ENCODE measurements around the gene RALGDS. TPM values are rescaled to one million over a fixed set of nuclear protein-coding genes. Genes with fewer than 3 reads are reported as not detected.

Gene RALGDS
- total and polyA plus RNA-seq, 12 donors = 15.6 to 45.1 (median 28.1) TPM

DNA sequence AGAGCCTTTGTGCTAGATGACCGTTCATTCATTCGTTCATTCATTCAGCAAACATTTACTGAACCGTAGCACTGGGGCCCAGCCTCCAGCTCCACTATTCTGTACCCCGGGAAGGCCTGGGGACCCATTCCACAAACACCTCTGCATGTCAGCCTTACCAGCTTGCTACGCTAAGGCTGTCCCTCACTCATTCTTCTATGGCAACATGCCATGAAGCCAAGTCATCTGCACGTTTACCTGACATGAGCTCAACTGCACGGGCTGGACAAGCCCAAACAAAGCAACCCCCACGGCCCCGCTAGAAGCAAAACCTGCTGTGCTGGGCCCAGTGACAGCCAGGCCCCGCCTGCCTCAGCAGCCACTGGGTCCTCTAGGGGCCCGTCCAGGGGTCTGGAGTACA lies 53.2 kb downstream of the RALGDS start:
- DNase-seq = no peak
- no peak for ATAC-seq
- Histone ChIP-seq H3K4me3 (no peak overlapping the region), H3K27me3 (no peaks in the 10 kb centered on the region), H3K4me1 (no peaks in the 10 kb centered on the region), H3K36me3 (no peaks in the 10 kb centered on the region), H3K9me3 (no peaks in the 10 kb centered on the region), H3K27ac (no peak overlapping the region)
- intact Hi-C loops (cut with DNase I) = no loop called here
- 83 to 86% methylated on average over 11 of the region's 11 CpGs for WGBS, 2 donors
- no peak for TF ChIP-seq CTCF (IDR thresholded peaks at IDR 0.05)

- no peak overlapping the region for H3K27ac ChIP-seq
- ATAC-seq = no peak
- no peaks in the 10 kb centered on the region for H3K36me3 ChIP-seq
- intact Hi-C loops (cut with DNase I) = no loop called here
- no peaks in the 10 kb centered on the region for H3K4me1 ChIP-seq
- no peak for TF ChIP-seq CTCF (IDR thresholded peaks at IDR 0.05)
- H3K4me3 ChIP-seq = no peak overlapping the region
- 95% methylated on average over 11 of the region's 11 CpGs for WGBS, 2 donors
- no peaks in the 10 kb centered on the region for H3K9me3 ChIP-seq
- H3K27me3 ChIP-seq = no peaks in the 10 kb centered on the region
- no peak for DNase-seq
These were observed 54.0 kb downstream of the RALGDS start for GRCh38 chr9:133067006-133067405.

GRCh38 chr9:133066181-133066983 lies 54.7 kb downstream of the RALGDS start:
- DNase-seq = no peak
- intact Hi-C loops (cut with DNase I) = no loop called here

DNA sequence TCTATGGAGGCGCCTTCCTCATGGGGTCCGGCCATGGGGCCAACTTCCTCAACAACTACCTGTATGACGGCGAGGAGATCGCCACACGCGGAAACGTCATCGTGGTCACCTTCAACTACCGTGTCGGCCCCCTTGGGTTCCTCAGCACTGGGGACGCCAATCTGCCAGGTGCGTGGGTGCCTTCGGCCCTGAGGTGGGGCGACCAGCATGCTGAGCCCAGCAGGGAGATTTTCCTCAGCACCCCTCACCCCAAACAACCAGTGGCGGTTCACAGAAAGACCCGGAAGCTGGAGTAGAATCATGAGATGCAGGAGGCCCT lies 56.0 kb downstream of the RALGDS start:
- Histone ChIP-seq H3K27me3 (no peaks in the 10 kb centered on the region), H3K4me3 (no peak overlapping the region), H3K4me1 (peaks cover 3 to 17% (median 12%) of the 10 kb centered on the region in 9 donors), H3K9me3 (no peaks in the 10 kb centered on the region), H3K27ac (no peak overlapping the region), H3K36me3 (no peaks in the 10 kb centered on the region)
- DNase-seq (no peak), ATAC-seq (no peak)
- intact Hi-C loops (cut with DNase I) = no loop called here
- no peak for TF ChIP-seq CTCF (IDR thresholded peaks at IDR 0.05)
- 98% methylated on average over 17 of the region's 17 CpGs for WGBS, 2 donors

More at GRCh38 chr9:133066181-133066983, 54.7 kb downstream of the RALGDS start:
- H3K4me3 ChIP-seq = no peak overlapping the region
- H3K4me1 ChIP-seq = peaks cover 0 to 5% (median 2%) of the 10 kb centered on the region in 9 donors
- ATAC-seq = no peak
- H3K27me3 ChIP-seq = no peaks in the 10 kb centered on the region
- H3K36me3 ChIP-seq = no peaks in the 10 kb centered on the region
- no peaks in the 10 kb centered on the region for H3K9me3 ChIP-seq
- TF ChIP-seq CTCF (IDR thresholded peaks at IDR 0.05) = no peak
- WGBS, 2 donors = 93% methylated on average over 25 of the region's 25 CpGs
- H3K27ac ChIP-seq = no peak overlapping the region
